HG02938 (cell line): ENCODE data around the gene AGO1.
A peak's percentile ranks its signal among the peaks of the same experiment; 100 is the strongest.
"Not testable (repeated sequence)": the region's sequence is repeated elsewhere in the genome, so short reads cannot be mapped to it uniquely, and the experiment has no call there.

Experiments used
- ATAC-seq: cut with Tn5 transposase; IDR thresholded peaks from one replicate; pipeline ENCODE4 v1.9.1; 2021; ENCODE audit warnings: mild to moderate bottlenecking, moderate library complexity; ENCODE audit not compliant: unreplicated experiment

The AGO1 gene

DNA sequence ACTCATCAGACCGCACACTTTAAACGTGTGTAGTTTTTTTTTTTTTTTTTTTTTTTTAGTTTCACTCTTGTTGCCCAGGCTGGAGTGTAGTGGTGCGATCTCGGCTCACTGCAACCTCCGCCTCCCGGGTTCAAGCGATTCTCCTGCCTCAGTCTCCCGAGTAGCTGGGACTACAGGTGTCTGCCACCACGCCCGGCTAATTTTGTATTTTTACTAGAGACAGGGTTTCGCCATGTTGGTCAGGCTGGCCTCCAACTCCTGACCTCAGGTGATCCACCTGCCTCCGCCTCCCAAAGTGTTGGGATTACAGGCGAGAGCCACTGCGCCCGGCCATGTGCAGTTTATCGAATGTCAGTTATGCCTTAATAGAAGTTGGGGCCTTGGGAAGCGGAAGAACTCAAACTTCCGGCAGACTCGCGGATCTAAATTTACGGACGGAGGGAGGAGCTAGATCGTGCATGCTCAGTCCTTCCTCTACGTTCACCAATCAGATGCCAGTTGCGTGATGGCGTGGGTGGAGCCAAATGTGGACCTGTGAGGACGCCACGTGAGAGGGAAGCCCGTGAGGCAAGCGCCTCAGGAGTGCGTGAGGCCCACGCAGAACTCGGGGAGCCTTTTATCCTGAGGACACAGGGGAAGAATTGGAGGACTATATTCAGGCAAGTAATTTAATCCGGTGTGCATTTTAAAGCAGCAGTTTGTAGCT is 13.6 kb upstream of the AGO1 start:
- ATAC-seq: not testable (repeated sequence)

DNA sequence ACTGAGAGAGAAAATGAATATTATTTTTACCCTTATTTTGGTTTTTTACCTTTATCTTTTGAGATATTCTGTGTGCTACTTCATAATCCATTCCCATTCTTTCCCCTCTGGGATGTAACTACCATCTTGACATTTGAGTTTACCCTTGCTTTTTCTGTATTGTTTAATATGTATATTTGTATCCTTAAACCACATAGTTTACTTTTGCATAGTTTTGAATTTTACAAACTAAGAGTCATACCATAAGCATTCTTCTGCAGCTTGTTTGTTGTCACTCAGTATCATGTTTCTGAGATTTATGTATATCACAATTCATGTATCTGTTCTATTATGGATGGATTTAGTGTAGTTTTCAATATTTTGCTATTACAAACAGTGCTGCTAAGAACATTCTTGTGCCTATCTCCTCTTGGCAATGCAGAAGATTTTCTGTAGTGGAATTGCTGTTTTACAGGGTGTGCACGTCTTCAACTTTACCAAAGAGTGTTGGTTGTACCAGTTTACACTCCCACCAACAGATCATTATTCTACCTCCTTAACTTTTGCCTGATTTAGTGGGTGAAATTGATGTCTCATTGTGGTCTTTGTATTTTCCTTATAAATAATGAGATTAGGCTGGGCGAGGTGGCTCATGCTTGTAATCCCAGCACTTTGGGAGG is 12.2 kb upstream of the AGO1 start:
- no peak for ATAC-seq

DNA sequence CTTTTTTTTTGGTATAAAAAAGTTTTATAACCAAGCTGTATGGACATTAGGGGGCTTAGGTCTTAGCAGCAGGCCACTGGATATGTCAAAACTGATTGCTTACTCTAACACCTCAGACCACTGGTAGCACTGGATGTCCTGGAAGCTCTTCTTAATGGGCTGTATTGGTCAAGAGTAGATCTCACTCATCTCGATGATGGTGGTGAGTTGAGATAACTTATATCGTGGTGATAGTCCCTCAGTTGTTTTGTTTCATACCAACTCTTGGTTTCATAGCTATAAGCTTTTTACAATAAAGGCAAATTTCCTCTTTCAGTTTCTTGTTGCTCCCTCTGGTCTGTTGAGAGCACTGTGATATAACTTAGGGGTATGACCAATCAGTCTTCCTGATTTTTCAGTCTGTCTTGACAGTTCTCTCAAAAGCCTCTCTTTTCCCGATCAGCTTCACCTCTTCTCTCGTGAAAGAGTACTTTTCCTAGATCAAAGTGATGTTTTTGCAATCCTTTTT is 9.7 kb upstream of the AGO1 start:
- no peak for ATAC-seq

DNA sequence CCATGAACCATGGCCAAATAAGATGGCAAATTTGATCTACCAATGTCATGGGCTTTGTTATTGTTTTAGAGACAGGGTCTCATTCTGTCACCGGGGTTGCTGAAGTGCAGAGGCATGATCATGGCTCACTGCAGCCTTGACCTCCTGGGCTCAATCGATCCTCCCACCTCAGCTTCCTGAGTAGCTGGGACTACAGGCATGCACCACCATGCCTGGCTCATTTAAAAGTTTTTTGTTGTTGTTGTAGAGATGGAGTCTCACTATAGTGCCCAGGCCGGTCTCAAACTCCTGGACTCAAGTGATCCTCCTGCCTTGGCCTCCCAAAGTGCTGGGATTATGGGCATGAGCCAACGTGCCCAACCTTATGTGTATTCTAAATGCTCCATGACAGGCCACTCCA is 8.9 kb upstream of the AGO1 start:
- ATAC-seq: not testable (repeated sequence)

DNA sequence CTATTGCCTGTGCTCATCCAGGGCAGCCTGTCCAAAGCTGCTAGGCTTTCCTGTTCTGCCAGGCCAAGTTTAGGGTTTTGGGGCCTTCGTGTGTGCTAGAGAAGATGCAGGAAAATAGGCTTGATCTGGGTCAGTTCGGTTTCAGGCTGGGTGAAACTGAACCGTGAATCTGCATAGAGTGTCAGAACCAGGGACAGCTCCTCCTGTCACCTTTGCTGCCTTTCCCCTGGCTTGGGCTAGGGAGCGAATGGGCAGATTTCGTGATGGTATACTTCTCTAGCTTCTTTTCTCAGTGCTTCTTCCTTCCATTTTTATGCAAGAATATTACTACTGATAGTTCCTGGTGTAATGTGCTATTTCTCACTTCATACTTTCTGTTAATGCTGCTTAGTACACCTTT is 6.0 kb upstream of the AGO1 start:
- ATAC-seq: no peak

DNA sequence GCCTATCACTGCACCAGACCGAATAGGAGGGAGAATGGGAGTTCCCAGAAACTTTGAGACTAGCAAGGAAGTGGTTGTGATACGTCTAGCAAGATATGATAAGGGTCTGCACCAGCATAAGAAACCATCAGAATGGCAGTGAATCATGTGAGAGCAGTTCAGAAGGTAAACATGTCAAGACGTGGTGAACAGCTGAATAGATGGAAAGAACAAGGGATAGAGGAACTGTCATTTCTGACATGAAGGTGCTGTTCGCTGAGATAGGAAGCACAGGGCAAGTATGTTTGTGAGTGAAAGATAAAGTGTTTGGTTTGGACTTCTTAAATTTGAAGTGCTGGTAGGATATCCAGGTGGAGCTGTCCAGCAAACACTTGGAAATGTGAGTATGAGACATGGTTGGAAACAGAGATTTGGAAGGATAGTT is 1.1 kb upstream of the AGO1 start:
- no peak for ATAC-seq

DNA sequence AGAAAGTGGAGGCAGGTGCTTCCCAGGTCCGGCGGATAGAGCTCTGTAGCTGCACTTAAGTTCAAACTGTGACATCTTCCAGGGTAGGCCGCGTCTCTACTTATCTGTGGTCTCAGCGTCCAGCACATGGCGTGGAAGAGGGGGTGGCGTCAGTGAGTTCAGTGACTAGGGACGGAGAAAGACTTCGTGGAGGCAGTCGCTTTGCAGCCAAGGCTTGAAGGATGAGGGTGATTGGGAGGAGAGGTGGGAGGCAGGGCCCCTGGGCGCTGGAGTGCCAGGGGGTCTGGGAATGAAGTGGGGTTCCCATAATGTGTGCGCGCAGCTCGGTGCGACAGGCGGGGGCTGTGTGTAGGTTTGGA is 444 bp upstream of the AGO1 start:
- ATAC-seq: no peak

DNA sequence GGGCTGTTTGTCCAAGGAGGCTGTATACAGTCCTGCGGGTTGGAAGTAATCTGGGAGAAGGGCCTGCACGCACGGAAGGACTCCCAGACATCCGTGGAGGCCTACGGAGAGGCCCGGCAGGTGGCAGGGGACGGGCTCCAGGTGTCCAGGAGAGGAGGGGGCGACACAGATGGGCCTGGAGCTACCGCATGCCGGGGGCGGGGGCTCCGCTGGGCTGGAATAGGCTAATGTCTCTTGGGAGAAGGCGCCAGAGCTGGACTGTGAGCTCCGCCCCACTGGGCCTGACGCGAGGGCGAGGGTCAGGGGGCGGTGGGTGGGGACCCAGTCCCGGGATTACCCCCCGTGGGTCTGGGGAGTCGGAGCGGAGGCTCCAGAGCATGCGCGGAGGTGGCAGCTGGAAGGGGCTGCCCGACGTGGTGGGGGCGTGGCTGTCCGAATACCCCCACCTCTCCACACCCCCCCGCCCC is 659 bp downstream of the AGO1 start:
- ATAC-seq: no peak

DNA sequence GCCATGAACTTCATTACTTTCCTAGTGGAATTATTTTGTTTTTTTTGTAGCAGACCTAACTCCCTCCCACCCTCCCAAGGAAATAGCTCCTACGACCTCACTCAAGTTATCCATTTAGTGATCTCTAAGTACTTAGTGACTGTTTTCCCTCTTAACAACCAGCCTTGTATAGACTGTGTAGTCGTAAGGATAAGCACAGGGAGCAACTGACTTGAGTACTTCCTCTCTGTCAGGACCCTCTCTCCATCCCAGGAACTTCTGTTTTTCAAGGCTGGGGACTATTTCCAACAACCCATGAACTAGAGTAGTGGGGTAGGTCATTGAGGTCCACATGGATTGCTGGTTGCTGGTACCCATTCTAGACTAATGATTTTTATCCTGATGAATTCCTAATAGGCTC is 1.9 kb downstream of the AGO1 start:
- ATAC-seq: no peak

DNA sequence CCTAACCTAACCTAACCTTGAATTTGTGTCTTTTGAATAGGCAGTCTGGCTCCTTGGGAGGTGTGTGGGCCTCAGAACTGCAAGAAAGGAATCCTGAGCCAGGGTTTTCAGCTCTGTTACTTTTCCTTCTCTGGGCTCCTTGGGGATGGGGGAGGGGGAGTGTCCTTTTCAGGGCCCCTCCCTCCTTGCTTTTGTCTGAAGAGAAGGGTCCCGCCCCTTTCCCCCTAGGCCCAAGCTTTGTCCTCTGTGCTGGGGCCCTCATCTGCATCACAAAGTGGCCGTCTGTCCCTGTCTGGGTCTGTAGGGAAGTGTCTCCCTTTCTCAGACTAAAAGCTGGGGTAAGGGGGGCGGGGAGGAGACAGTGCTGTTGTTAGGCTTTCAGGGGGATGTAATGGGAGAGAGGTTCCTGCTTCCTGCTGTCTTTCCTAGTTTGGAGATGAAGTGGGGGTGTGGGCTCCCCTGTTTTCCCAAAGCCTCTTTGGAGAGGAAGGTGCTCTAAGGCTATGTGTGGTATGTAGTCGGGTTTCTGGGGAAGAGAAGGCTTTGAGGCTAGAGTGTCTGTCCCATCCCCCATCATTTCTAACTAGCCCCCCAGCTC is 3.1 kb downstream of the AGO1 start:
- ATAC-seq: no peak

DNA sequence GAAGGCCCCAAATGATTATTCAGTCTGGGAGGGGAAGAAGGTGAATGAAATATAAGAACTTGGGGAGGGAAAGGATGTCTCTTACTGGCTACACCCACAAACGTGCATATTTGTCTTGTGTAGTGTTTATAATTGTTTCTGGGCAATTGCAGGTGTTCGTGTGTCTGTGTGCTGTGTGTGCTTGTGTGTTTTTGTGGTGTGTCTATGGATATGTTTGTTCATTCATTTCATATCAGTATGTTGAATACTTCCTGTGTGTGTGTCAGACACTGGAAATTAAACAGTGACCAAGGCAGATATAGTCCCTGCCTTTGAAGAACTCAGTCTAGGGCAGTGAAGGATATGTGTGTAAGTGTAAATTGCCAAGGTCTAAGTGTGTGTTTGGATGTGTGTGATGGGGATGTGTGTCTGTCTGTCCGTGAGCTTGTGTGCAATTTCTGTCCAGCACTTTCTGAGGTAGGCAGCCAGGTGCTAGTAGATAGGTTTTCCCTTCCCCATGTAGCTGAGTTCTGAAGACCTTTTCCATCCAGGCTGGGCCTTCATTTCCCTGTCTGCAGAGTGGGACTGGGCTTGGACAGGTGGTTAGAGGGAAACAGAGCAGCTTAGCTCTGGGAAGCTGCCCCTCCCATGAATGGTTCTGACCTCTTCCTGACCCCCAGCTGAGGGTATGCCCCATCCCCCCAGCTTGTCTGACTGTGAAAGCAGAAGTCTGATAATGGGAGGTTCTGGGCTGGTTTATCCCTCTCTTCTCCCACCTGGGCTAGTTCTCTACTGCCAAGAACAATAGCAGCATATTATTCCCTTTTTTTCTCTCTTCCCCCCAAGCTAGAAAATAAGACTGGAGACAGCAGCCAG is 3.8 kb downstream of the AGO1 start:
- ATAC-seq: no peak

DNA sequence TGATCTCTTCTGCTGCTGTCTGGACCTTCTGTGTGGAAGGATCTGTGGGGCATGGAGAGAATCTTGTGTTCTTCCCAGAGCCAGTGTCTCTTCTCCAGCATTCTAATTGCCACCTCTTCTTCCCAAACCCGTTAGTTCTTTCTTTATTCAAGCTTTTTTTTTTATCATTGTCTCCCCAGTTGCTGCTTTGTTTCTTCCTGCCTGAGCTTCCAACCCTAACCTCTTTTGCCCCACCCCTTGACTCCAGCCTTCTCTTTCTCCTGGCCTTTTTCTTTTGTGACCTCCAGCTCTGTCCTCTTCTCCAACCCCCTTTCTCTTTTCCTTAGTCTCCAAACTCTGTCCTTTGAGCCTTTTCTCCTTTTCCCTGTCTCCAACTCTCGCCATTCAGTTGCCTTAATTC is 4.5 kb downstream of the AGO1 start:
- ATAC-seq: no peak

DNA sequence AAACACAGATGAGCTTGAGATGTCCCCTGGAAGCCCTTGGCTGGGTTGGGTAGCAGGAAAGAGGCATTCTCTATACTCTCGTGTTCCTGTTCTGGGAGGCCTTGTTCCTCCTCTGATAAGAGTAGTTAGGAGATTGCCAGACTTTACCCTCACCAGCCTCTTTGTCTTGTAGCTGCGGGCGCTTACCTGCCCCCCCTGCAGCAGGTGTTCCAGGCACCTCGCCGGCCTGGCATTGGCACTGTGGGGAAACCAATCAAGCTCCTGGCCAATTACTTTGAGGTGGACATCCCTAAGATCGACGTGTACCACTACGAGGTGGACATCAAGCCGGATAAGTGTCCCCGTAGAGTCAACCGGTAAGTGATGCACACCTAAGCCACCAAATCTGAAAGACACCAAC is 5.2 kb downstream of the AGO1 start:
- ATAC-seq: no peak

DNA sequence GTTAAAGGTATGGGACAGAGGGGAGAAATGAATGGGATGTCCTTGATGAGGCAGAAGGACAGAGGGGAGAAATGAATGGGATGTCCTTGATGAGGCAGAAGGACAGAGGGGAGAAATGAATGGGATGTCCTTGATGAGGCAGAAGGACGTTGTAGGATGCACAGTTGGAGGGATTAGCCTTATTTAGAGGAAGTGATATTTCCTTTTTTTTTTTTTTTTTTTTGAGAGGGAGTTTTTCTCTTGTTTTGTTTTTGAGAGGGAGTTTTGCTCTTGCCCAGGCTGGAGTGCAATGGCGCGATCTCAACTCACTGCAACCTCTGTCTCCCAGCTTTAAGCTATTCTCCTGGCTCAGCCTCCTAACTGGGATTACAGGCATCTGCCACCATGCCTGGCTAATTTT is 6.0 kb downstream of the AGO1 start:
- ATAC-seq: not testable (repeated sequence)

DNA sequence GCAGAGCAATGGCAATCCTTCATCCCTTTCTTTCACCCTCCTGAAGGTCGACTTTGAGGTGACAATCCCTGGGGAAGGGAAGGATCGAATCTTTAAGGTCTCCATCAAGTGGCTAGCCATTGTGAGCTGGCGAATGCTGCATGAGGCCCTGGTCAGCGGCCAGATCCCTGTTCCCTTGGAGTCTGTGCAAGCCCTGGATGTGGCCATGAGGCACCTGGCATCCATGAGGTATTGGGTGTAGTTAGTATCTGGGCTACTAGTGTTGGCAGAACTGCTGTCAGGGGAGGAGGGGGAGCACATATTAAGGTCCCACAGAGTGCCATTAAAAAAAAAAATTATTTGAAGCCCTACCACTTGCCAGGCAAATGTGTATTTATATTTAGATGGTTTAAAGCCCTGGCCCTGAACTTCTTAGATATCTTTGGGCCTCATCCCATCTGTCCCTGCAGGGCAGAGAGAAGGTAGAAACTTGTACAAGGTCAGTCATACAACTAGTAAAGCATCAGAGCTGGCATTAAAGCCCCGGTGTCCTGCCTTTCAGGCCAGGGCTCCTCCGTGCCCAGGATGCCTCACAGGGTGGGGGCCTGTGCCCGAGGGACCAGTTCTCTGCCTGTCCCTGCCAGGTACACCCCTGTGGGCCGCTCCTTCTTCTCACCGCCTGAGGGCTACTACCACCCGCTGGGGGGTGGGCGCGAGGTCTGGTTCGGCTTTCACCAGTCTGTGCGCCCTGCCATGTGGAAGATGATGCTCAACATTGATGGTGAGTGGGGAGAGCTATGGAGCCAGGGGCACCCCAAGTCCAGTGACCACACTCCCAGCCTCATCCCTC is 10.3 kb downstream of the AGO1 start:
- ATAC-seq: no peak

DNA sequence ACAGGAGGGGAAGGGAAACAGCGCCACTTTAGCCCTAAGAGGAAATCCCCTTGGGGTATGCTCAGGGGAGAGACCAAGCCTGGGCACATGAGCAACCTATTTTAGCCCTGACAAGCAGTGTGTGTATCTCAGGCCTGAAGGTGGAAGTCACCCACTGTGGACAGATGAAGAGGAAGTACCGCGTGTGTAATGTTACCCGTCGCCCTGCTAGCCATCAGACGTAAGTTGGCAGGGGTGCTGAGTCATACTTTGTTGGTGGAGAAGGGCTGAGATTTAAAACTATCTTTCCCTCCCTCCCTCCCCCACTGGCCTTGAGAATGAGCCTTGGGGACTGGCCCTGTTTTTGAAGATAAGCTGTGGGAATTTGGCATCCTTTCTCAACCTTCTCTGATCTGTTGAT is 11.2 kb downstream of the AGO1 start:
- ATAC-seq: peak; percentile 56

DNA sequence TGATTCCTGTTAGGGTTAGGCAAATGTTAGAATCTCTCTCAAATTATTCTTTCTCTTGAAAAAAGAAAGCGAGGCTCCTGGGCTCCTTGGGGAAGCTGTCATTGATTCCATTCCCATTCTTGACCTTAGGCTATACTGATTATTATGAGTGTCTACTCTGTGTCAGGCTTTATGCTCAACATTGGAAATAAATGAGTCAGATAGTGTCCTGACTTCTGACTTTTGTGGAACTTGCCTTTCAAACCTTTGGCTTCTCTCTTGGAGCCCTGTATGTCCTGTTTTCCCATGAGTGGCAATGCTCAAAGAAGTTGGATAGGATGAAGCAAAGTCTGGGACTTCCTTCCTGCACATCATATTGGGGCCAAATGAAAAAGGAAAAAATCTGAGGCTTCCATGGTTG is 11.6 kb downstream of the AGO1 start:
- ATAC-seq: no peak

DNA sequence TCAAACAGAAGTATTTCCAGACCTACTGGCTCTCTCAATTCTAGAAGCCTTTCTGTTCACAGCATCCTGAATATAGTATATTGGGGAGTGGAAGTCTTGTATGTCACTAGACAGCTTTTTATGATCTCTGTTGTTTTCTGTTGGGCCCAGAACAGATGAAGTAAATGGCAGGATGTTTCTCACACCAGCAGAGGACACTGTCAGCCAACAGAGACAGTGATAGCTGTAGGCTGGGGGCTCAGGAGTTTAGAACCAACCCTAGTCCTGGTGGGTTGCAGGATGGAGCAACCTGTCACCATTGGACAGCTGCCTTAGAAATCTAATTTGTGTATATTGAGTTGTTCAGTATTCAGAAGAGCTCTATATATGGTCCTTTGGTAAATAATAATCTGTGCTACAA is 16.9 kb downstream of the AGO1 start:
- ATAC-seq: no peak

DNA sequence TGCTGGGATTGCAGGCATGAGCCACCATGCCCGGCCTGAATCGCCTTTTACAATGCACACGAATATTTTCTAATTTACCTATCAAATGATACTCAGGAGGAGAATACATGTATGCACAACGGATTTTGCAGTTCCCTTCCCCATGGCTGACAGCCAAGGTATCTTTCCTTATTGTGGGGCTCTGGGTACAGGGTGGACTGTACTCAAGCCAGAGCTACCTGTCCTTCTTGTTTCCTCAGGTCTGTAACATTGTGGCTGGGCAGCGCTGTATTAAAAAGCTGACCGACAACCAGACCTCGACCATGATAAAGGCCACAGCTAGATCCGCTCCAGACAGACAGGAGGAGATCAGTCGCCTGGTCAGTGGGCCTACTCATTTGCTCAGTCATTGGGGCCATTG is 18.2 kb downstream of the AGO1 start:
- ATAC-seq: no peak

DNA sequence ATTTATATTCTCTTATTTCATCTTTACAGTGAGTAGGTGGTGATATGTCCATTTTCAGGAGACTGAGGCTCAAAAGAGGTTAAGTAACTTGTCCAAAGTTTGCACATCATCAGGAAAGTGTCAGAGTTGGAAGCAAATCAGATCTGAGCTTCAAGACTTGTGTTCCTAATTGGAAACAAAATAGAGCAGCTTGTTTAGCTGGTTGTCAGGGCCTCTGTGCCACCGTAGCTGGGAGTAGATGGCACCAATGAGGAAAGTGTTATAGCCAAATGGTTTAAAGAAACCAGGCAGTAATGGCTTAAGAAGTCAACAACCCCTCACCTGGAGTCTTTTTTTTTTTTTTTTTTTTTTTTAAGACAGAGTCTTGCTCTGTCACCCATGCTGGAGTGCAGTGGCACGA is 19.7 kb downstream of the AGO1 start:
- no peak for ATAC-seq
